ENCODE results near the gene UACA. TPM values are rescaled to one million over a fixed set of nuclear protein-coding genes. Genes with fewer than 3 reads are reported as not detected.

The UACA gene
- total RNA-seq, 4 donors from 2014 or later = 35.9 to 78.9 (median 50.5) TPM

GRCh38 chr15:70796516-70797310, 33.4 kb upstream of the UACA start:
- ATAC-seq = no peak

GRCh38 chr15:70795311-70795665, 31.9 kb upstream of the UACA start:
- no peaks in the 10 kb centered on the region for H3K27me3 ChIP-seq
- TF ChIP-seq EP300 (IDR thresholded peaks at IDR 0.05) (no peak), POLR2A (IDR thresholded peaks at IDR 0.05) (no peak)
- WGBS, 2 donors (ENCODE audit: low coverage in 1 of 2) = 29 to 32% methylated on average over 2 of the region's 2 CpGs
- peak; percentile 64 for ATAC-seq
- no peaks in the 10 kb centered on the region for H3K9me3 ChIP-seq
- no peak overlapping the region for H3K4me3 ChIP-seq
- no peaks in the 10 kb centered on the region for H3K36me3 ChIP-seq
- peak overlapping the region in 3 of 4 donors; percentile 34 to 59 (median 50) for H3K27ac ChIP-seq
- H3K4me1 ChIP-seq = peaks cover 0 to 10% (median 8%) of the 10 kb centered on the region in 3 donors

More at GRCh38 chr15:70796516-70797310, 33.4 kb upstream of the UACA start:
- Histone ChIP-seq H3K4me1 (peaks cover 0 to 20% (median 15%) of the 10 kb centered on the region in 3 donors), H3K27me3 (no peaks in the 10 kb centered on the region), H3K9me3 (no peaks in the 10 kb centered on the region), H3K4me3 (no peak overlapping the region), H3K36me3 (no peaks in the 10 kb centered on the region), H3K27ac (no peak overlapping the region)
- WGBS, 2 donors (ENCODE audit: low coverage in 1 of 2) = 100% methylated on average over 1 to 3 of the region's 14 CpGs
- TF ChIP-seq EP300 (IDR thresholded peaks at IDR 0.05) = no peak
- TF ChIP-seq POLR2A (IDR thresholded peaks at IDR 0.05) = no peak
- TF ChIP-seq CTCF (IDR thresholded peaks at IDR 0.05) = no peak
- no peak for TF ChIP-seq POLR2AphosphoS5 (IDR thresholded peaks at IDR 0.05)

DNA sequence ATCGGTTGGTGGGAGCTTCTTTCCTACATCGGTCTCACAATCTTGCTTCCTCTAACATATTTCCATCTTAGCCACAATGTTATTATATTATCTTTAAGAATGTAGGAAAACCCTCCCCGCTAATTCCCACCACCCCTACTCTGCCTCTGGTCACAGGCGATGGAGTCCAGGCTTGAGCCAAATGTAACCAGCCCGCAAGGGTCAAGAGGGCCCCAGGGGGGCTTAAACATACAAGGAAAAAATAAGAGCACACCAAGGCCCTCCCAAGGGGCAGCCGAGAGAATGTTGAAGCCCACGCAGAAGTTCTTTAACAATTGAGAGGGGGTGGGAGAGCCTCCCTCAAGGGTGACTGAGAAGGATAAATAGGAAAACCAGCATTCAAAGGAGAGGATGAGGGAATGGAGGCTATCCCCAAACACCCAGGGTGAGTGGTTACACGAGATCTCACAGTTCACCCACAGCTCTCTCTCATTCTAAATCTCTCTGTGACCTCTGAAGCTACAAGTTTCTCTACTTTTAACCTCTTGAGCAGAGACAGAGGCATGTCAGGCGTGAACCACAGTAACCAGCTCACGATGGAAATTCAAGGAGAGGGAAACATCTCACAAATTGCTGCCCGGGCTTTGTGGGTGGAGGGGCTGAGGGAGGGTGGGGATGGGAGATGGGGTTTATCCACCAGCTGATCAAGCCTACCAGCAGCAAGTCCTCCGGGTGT, 31.4 kb upstream of the UACA start:
- WGBS, 2 donors (ENCODE audit: low coverage in 1 of 2) = 56 to 83% methylated on average over 2 to 5 of the region's 12 CpGs
- H3K4me1 ChIP-seq = peaks cover 0 to 5% (median 3%) of the 10 kb centered on the region in 3 donors
- no peaks in the 10 kb centered on the region for H3K36me3 ChIP-seq
- no peaks in the 10 kb centered on the region for H3K27me3 ChIP-seq
- no peaks in the 10 kb centered on the region for H3K9me3 ChIP-seq
- TF ChIP-seq CTCF (IDR thresholded peaks at IDR 0.05) = no peak
- TF ChIP-seq POLR2A (IDR thresholded peaks at IDR 0.05) = no peak
- no peak for TF ChIP-seq POLR2AphosphoS5 (IDR thresholded peaks at IDR 0.05)
- no peak for TF ChIP-seq EP300 (IDR thresholded peaks at IDR 0.05)
- no peak for ATAC-seq
- H3K4me3 ChIP-seq = no peak overlapping the region
- H3K27ac ChIP-seq = peak overlapping the region in 3 of 4 donors; percentile 34 to 59 (median 50)

GRCh38 chr15:70793694-70794093, 30.3 kb upstream of the UACA start:
- H3K27me3 ChIP-seq = no peaks in the 10 kb centered on the region
- no peaks in the 10 kb centered on the region for H3K9me3 ChIP-seq
- no peak overlapping the region for H3K4me3 ChIP-seq
- no peaks in the 10 kb centered on the region for H3K4me1 ChIP-seq
- ATAC-seq = no peak
- TF ChIP-seq EP300 (IDR thresholded peaks at IDR 0.05) (no peak), POLR2A (IDR thresholded peaks at IDR 0.05) (no peak), CTCF (IDR thresholded peaks at IDR 0.05) (no peak), POLR2AphosphoS5 (IDR thresholded peaks at IDR 0.05) (no peak)
- WGBS, 2 donors (ENCODE audit: low coverage in 1 of 2) = 60 to 72% methylated on average over 1 to 3 of the region's 6 CpGs
- H3K36me3 ChIP-seq = no peaks in the 10 kb centered on the region
- H3K27ac ChIP-seq = no peak overlapping the region

GRCh38 chr15:70792171-70792573, 28.8 kb upstream of the UACA start:
- H3K4me3 ChIP-seq = no peak overlapping the region
- no peak for ATAC-seq

More at GRCh38 chr15:70792171-70792573, 28.8 kb upstream of the UACA start:
- TF ChIP-seq POLR2A (IDR thresholded peaks at IDR 0.05) (no peak), EP300 (IDR thresholded peaks at IDR 0.05) (no peak), POLR2AphosphoS5 (IDR thresholded peaks at IDR 0.05) (no peak), CTCF (IDR thresholded peaks at IDR 0.05) (no peak)
- 58 to 87% methylated on average over 2 of the region's 2 CpGs for WGBS, 2 donors (ENCODE audit: low coverage in 1 of 2)
- no peaks in the 10 kb centered on the region for H3K9me3 ChIP-seq
- no peaks in the 10 kb centered on the region for H3K36me3 ChIP-seq
- no peaks in the 10 kb centered on the region for H3K4me1 ChIP-seq
- no peak overlapping the region for H3K27ac ChIP-seq
- no peaks in the 10 kb centered on the region for H3K27me3 ChIP-seq
